Hematopoietic multipotent progenitor cell (in vitro differentiated cells): ENCODE results near the gene MED17. TPM values are rescaled to one million over a fixed set of nuclear protein-coding genes. Genes with fewer than 3 reads are reported as not detected.

ENCODE experiments used
- DNase-seq, 3 donors: peaks; one replicate each; pipeline ENCODE4 v3.0.0-alpha.2; 2011 to 2015; ENCODE audit warnings: low read depth in 2 of 3, low spot score in 2 of 3
- total RNA-seq: library from RNA; depleted of rRNA; stranded (reverse); fragments of >200 nt; gene quantifications from one replicate; pipeline ENCODE4 v1.2.3, GENCODE V29; 2012

Gene MED17
- total RNA-seq, 1 donor = 41.5 TPM

DNA sequence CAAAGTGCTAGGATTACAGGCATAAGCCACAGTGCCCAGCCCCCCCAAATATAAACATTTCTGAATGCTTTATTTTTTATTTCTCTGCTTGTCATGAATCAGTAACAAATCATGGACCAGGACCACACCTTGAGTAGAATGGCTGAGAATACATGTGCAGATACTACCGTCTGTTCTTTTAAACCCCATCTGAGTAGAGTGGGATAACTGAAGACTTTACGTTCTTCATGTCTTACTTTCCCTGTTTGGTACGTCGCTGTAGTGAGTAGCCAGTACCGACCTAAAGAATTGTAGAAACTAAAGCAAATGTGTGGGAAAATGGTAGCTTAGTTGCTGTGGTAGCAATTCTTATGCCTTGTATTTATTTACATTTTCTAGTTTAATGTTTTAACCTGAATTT, 29.9 kb downstream of the MED17 start:
- no peak for DNase-seq

DNA sequence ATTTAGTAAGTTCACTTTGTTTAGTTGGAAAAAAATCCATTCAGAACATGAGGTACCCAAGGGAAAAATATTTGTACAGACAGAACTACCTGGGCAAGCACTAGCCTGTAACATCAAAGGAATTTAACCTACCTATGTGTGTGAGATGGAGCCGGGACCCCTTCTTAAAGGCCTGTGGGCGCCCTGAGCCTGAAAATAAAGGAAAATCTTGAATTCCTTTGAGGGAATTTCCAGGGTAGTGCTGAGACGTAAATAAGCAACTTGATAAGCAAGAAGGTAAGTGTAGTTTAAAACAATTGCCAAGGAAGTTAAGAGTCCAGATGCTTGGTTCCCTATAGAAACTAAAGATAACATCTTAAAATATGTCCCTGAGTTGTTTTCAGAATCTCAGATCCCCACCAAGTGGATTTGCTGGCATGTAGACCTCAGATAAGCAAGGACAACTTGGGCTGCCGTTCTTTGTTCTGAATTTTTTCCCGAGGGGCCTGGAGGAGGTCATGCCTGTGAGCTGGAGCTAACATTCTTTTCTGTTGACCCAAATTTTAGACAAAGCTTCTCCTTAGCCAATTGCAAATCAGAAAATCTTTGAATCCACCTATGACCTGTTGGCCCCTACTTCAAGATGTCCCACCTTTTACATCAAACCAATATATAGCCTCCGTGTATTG, 31.0 kb downstream of the MED17 start:
- no peak for DNase-seq

GRCh38 chr11:93817426-93818348, 33.6 kb downstream of the MED17 start:
- DNase-seq = no peak

DNA sequence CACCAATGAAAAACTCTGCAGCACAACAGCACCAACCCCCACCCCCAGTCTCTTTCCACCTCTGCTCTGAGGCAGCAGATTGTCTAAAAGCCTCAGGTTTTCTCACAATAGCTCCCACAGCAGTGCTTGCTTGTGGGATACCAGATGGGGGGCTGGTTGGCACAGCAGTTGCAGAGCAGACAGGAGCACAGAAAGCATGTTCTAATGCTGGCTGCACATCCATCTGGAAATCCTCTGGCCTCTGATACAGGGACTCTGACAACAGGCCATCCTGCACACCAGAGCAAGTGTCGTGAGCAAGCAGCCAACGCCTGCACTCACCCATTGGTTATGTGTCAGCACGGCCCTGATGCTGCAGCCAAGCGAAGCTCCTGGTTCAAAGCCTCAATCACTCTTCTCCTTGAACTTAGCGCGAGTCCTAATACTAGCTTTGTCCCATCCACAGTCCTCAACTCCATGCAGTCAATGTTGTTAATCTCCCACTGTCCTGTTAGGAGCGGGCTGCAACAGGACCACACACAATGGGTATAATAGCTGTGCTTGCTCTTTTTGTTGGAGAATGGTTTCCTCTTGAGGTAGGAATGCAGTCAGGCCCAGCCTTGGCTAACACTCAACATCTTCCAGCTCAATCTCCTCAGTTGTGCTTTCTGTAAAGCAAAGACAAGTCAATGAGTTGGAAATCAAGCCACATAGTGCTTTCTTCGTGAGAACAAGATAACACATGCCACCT, 36.0 kb downstream of the MED17 start:
- DNase-seq = no peak

DNA sequence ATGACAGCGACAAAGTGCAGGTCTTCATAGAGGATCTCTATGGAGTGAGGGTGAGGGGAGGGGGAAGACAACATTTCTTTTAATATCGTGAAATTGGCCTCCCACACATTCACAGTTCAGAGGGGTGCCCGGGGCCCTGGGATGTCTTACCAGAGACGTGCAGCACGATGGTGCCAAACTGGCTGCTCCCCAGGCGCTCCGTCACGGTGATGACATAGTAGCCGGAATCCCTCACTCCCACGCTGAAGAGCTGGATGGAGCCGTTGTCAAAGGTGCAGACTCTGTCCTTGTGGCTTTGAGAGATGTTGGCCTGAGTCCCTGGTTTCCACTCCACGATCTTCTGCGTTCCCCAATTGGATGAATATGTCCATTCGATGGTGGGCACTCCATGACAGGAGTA, 36.8 kb downstream of the MED17 start:
- DNase-seq = no peak

- no peak for DNase-seq
Observed at GRCh38 chr11:93821617-93822016, 37.5 kb downstream of the MED17 start.

- no peak for DNase-seq
Observed at GRCh38 chr11:93822359-93822758, 38.3 kb downstream of the MED17 start.

DNA sequence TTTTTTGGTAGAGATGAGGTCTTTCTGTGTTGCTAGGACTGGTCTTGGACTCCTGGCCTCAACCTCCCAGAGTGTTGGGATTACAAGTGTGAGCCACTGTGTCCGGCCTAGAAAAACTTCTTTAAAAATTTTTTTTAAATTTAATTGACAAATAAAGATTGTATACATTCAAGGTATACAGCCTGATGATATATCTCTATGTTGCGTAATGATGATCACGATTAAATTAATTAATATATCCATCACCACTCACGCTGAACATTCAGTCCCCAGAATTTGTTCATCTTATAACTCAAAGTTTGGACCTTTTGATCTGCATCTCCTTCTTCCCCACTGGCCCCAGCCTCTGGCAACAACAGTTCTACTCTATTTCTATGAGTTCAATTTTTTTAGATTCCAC, 39.1 kb downstream of the MED17 start:
- DNase-seq = no peak

- DNase-seq = no peak
Observed at GRCh38 chr11:93827363-93827762, 43.3 kb downstream of the MED17 start.

- DNase-seq = no peak
Observed at GRCh38 chr11:93829598-93829997, 45.5 kb downstream of the MED17 start.

DNA sequence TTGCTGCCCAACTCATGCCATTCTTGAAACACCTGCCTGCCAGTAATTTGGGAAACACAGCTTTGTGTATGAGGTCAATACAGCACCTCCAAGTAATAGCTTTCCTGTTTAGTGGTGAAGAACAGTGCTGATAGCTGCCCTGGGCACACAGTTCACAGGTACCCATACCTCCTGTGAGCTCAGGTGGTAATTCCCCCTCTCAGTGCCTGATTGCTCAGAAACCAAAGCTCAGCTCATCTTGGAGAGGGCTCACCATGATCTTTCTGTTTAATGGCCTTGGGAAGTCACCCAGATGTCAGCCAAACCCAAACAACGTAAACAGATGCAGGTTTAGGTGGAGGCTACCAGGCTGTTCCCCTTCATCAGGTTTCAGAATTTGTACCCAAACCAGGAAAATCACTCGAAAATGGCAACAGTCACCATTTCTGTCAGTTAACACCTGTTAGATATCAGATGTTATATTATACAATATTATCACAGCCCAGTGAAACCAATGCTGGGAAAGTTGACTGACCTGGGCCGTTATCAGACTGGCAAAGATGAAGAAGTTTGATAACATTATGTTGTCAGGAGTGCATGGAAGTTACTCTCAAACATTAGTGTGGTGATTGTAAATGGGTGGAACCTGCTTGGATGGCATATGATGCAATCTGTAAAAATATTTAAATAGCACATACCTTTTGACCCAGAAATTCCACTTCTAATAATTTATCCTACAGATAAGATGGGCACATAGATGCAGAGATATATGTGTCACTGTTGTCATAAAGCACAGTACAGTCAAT, 47.5 kb downstream of the MED17 start:
- DNase-seq = no peak

GRCh38 chr11:93832780-93833179, 48.7 kb downstream of the MED17 start:
- DNase-seq = no peak

DNA sequence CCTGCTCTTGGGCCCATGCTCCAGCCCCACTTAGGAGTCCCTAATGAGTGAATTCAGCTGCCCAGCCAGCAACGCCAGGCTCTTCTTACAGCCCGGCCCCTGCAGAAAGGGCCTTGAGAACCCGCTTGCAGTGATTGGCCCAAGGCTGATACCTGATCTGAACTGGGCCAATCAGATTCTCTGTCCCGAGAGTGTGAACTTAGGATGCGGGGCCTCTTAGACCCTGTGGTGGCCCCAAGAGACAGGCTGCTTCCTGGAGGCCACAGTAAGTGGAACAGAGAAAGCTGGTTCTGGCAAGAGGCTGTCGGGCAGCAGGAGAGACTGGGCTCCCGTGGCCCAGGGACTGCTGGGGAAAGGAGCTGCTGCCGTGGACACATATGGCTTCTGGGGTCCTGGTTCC, 54.9 kb downstream of the MED17 start:
- DNase-seq = no peak

GRCh38 chr11:93840180-93840579, 56.1 kb downstream of the MED17 start:
- DNase-seq = no peak

DNA sequence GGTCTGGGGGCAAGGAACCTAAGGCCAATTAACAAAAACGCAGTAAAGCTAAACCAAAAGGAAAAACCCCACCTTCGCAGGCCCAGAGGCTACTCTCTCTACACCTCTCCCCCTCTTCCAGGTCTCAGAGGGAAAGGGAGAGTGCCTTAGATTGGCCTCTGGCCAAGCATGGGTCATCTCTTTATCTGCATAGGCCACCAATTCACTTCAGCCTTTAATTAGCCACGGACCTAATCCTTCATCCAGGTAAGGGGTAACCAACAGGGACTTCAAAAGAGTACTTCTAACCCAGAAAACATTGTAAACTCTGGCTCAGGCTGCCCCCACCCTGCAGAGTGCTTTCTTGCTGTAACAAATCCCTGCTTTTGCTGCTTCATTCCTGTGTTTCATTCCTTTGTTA, 56.9 kb downstream of the MED17 start:
- DNase-seq = no peak

DNA sequence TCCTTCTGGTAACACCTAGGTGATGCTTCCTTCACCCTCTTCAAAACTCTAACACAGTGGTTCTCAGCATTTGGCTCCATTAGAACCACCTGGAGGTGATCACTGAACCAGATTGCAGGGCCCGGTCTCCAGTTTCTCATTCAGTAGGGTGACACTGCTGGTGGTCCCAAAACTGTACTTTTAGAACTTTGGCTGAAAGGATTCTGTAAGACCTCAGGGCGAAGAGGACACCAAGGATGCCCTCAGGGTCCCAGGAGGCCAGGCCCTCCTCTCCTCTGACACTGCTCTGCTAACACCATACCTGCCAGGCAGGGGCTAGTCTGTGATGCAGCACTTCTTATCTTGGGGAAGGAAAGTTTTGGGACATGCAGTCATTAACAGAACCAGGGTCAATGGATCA, 57.4 kb downstream of the MED17 start:
- DNase-seq = no peak

GRCh38 chr11:93842034-93842433, 58.0 kb downstream of the MED17 start:
- DNase-seq = no peak

DNA sequence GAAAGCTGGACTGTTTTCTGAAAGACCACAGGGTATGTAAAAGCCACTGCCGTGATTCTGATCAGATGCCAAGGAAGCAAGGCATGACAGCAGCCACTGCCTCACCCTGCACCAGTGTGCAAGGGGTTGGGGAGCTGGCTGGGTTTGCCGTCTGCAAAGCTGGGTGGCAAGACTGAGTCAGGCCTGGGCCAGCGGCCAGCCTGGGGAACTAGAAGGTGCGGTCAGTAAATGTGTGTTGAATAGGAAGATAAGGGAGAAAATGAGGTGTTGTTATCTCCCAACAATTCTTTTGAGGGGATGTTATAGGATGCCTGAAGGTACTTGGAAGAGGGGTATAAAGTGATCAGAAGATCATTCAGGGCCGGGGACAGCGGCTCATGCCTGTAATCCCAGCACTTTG, 58.4 kb downstream of the MED17 start:
- no peak for DNase-seq

DNA sequence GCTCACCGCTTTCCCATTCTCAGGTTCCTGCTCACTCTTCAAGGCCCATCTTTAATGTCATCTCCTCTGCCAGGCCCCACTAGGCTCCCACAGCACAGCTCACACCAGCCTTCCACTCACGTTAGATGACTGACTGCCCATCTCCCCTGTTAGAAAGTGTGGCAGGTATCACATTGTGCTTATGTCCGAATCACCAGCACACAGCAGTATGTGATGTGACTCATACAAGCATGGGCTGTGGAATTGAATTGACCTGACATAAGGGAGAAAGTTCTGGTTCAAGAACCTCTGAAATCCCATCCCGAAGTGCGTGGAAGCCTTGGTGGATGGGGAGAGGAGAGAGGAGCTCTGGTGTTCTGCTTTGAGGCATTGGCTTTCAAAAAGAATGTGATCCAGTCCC, 59.8 kb downstream of the MED17 start:
- DNase-seq = no peak

GRCh38 chr11:93844568-93844967, 60.5 kb downstream of the MED17 start:
- DNase-seq = no peak
